Stimulated activated CD8-positive, alpha-beta memory T cell treated with anti-CD3 and anti-CD28 coated beads, Interleukin-15, amount 100 ng/mL, for 1 hour (primary cell): Measurements from ENCODE around the gene KIF17.
"Not testable (repeated sequence)": the region's sequence is repeated elsewhere in the genome, so short reads cannot be mapped to it uniquely, and the experiment has no call there.

Source experiments
- DNase-seq: peaks from one replicate; pipeline ENCODE4 v3.0.0-alpha.2; 2020; ENCODE audit warnings: low read depth

KIF17 gene

GRCh38 chr1:20727746-20728316 is 10.0 kb upstream of the KIF17 start:
- DNase-seq: no peak

DNA sequence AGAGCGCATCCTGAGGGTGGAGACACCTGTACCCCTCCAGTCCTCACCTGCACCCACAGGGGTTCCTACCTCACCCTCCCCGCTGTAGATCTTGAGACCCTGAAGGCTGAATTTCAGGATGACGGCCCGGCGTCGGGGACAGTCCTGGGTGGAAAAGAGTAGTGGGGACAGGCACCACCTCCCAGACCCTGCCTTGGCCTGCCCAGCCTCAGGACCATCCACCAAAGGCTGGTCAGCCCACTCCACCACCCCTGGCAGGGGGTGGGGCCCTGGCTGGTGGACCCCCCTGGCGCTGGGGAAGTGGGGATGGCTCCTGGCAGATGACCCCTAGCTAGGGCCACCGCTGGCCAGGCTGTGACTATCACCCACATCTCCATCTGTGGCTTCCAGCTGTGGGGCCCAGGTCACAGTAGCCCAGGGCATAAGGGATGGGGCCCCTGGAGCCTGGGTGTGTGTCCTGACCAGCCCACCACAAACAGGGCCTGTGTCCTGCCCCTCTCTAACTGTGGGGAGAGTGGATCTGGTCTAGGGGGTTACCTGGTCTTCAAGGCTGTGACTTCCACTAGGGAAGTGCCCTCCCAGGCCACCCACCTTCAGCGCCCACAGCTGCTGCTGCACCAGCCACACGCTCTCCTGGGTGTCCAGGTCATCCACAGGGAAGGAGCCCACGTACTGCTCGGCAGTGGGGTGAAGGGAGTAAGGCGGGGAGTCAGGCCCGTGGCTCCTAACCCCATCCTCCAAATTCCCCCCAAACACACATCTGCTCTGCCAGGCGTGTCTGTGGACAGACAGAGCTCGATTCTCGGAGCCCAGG is 9.3 kb upstream of the KIF17 start:
- DNase-seq: no peak

DNA sequence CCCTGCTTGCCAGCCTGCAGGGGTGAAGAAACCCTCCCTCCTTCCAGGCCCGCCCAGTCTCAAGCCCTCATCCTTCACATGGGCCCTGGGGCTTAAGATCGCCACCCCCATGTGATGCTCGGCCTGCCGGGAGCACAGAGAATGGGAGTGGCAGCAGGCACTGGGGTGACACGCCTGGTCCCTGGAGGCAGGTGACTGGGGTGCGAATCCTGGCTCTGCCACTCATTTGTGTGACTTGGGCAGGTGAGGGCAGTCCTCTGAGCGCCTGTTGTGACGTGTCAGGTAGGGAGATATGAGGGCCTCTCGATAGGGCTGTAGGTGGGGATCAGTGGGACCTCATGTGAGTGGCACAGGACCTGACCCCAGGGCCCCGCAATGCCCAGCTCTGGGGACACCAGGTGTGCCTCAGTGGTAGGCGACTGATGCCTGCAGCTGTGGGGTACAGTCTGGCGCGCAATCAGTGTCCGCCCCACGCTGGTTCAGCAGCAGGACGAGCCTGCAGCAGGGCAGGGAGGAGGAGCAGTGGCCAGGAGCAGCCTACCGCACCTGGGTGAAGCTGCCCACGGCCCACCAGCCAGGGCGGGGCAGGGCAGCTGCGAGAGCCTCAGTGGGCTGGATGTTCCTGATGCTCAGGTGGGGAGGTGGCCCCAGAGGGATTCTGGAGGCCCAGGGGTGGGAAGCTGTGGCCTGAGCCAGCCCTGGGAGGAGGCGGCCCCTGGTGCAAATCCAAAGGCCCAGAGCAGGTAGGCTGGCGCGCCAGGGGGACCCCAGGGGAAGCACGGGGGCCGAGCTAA is 8.5 kb upstream of the KIF17 start:
- DNase-seq: no peak

GRCh38 chr1:20725189-20726117 is 7.6 kb upstream of the KIF17 start:
- DNase-seq: no peak

DNA sequence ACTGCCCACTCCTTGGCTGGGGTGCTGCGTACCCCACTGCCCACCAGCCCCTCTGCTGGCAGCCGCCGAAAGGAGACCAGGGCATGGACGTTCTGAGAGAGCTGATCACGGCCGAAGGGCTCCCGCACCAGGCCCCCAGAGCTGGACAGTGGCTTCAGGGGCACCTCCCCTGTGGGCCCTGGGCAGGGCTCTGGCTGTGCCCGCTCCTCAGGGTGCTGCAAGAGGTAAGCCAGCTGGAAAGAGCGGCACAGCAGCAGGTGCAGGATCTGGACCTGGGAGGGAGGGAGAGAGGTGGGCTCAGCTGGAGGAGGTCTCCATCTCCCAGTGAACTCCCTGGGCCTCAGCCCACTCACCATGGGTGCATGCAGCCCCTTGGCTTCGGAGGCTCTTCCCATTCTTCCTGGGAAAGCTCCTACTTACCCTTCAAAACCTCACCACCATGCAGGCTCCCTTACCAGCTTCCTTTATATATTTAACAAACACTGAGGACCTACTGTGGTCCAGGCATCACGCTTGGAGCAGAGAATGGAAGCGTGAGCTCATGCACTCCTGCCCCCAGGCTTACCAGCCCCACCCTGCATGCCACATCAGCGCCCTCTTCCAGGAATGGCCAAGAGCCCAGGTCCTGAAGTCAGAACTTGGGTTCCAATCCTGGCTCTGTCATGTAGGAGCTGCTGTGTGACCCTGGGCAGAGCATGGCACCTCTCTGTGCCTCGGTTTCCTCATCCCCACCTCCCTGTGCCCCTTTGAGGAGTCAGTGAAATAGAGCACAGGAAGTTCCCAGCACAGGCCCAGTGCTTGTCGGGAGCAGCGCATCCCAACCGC is 6.8 kb upstream of the KIF17 start:
- no peak for DNase-seq

GRCh38 chr1:20723537-20724363 is 5.9 kb upstream of the KIF17 start:
- DNase-seq: no peak

DNA sequence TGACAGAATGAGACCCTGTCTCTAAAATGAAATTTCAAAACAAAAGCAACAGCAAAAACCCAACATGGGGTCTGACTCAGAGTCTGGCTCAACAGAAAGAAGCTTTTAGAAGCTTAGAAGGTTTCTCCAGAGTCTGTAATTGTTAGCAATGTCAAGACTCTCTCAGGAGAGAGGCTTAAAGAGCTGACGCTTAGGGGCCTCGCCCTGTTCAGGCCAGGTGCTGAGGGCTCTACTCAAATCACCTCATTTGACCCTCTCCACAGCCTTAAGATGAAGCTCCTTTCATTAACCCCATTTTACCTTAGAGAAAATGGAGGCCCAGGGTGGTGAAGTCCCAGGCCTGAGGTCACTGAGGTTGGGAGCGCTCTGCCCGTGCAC is 5.3 kb upstream of the KIF17 start:
- DNase-seq: no peak

- no peak for DNase-seq
Measured at GRCh38 chr1:20721117-20722061, 3.6 kb upstream of the KIF17 start.

DNA sequence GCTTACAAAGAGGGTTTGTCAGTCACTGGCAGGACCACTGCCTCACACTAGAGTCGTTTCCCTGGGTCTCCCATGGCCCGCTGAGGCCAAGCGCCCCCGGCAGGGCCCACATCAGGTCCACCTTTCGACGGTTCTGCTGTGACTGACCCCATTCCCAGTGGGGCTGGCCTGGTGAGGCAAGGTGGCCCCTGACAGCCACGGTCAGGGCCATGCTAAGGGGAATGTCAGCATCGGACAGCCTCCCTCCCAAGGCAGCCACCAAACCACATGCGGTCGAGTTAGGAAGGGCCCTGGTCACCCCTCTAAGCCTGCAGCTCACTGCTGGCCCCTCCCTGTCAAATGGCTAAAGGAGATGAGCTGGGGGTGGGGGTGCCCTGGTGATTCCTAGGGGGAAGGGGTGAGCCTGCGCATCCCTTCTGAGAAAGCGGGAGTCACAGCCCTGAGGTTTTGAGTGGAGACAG is 2.9 kb upstream of the KIF17 start:
- DNase-seq: no peak

DNA sequence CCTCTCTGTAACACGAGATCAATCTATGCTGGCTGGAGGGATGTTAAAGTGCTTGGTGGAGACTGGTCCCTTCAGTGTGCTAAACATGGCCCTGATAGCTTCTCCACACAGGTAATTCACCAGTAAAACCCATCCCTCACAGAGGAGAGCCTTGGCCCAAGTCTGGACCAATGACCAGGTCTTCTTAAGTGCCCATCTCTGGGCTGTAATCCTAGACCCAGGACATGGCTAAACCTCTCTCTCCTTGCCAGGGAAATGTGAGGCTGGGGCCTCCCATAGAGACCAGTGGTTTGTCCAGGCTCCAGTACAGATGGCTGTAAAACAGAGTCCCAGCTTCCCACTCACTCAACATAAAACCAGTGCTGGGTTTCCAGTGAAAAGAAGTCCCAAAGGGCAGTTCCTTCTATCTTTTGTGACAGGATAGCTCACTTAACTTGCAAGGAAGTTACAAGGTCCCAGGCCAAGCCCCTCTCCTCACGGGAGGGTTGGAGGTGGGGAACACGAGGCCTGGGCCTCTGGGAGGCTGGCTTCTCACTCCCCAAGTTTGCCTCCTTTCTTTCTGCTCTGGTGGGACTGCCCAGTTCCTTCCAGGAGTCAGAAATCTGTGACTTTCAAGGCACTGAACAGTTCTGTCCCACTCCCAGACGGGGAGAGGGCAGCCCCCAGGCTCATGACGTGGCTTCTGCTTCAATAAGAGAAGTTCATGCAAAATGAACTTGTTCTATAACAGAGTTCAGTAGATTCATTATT is 2.2 kb upstream of the KIF17 start:
- no peak for DNase-seq

DNA sequence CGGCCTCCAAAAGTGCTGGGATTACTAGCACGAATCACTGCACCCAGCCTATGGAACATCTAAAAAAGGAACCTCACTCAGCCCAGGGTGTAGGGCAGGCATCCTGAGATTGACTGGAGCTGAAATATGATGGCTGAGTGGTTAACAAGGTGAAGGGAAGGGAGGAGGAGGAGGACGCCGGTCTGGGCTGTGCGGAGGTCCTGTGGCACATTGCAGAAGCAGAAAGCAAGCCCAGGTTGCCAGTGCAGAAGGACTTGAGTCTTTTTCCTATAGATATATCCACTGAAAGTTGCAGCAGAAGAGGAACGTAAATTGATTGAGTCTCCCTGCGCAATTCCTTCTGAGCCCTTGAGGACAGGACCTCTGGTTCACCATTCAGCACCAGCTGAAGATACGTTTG is 1.5 kb upstream of the KIF17 start:
- DNase-seq: no peak

GRCh38 chr1:20718343-20718882 is 606 bp upstream of the KIF17 start:
- DNase-seq: not testable (repeated sequence)

DNA sequence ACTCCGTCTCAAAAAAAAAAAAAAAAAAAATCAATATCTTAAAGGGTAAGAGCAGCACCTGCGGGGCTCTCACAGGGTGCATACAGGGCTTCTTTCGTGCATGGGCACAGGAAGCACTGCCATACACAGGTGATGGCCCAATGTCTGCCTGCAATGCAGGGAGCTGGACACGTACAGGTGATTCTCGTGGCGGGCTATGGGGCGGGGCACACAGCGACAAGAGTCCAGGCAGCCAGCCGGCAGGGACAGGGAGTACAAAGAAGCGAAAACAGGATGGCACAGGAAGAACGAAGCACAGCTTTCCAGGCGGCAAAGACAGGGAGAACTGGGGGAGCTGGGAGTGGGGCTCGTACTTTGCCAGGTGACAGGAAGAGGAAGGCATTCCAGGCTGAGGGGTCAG is 1.6 kb downstream of the KIF17 start:
- DNase-seq: no peak

GRCh38 chr1:20715406-20715805 is 2.4 kb downstream of the KIF17 start:
- DNase-seq: no peak

- DNase-seq: no peak
Measured at GRCh38 chr1:20713440-20713839, 4.4 kb downstream of the KIF17 start.

DNA sequence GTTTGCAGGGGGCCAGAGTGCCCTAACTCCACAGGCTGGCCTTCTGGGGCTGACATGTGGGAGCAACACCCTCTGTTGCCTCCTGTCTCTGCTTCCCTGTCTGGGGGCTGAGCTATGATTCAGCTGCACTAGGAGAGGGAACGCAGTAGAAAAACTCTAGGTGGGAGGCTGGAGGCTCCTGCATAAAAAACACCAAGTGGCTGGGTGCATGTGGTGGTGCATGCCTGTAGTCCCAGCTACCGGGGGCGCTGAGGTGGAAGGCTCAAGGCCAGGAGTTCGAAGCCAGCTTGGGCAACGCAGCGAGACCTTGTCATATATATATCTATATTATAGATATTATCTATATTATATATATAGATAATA is 5.6 kb downstream of the KIF17 start:
- no peak for DNase-seq

GRCh38 chr1:20711285-20712214 is 6.3 kb downstream of the KIF17 start:
- no peak for DNase-seq
